Suprapubic skin (tissue), 4 donors: ENCODE measurements around the gene ERCC2.

ENCODE experiments used
- EP300 ChIP-seq: sonication (generic); formaldehyde crosslinking; IDR thresholded peaks from one replicate; pipeline ENCODE4 v1.6.1; 2017; ENCODE audit warnings: antibody characterized with exemption
- POLR2A ChIP-seq, 2 donors: fragments of 450-650 bp; IDR thresholded peaks; one replicate each; pipeline ENCODE4 v1.6.1; 2017; ENCODE audit warnings: antibody characterized with exemption in 2 of 2, mild to moderate bottlenecking in 2 of 2, moderate library complexity in 2 of 2
- POLR2AphosphoS5 ChIP-seq, 3 donors: sonication (generic); formaldehyde crosslinking; IDR thresholded peaks; one replicate each; pipeline ENCODE4 v1.6.1; 2017; ENCODE audit warnings: antibody characterized with exemption in 3 of 3
- TF ChIP-seq, protein P1 (sequence below), 2 donors: fragments of 200-600 bp in 1 of 2; fragments of 450-650 bp in 1 of 2; sonication (generic) in 1 of 2; IDR thresholded peaks; one replicate each; pipeline ENCODE4 v1.5.1; 2016 to 2019; ENCODE audit warnings: antibody characterized with exemption in 2 of 2, mild to moderate bottlenecking in 1 of 2, moderate library complexity in 1 of 2

DNA sequence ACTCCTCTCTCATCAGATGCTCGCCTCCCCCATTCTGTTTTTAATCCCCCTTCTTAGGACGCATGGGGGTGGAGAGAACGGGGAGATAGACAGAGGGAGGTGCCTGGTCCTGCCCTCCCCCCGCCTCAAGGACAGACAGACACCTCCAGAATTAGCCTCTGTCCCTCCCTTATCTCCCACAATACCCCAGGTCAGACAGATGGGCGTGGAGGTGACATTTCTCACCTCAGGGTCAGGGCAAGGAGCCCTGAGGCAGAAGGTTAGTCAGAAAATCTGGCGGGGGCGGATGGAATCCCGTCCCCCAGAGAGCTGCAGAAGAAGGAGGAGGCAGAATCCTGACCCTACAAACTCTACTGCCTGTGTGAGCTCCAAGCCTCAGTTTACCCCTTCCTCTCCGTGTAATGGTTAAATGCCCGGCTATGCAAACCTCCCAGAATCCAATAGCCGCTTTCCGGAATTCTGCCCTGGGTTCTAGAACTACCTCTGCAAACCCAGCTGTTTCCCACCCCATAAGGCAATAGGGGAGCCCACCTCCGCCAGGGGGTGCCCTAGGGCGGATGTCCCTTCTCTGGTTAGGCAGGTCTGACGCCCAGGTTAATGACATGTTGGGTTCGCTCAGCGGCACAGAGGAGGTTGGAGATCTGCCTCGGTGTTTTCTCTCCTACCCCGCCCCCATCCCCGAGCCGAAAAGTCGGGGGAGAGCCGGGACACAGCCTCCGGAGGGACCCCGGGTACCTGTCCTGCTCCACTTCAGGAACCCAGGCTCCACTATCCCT, 33.6 kb upstream of the ERCC2 start:
- TF ChIP-seq, protein P1, sequence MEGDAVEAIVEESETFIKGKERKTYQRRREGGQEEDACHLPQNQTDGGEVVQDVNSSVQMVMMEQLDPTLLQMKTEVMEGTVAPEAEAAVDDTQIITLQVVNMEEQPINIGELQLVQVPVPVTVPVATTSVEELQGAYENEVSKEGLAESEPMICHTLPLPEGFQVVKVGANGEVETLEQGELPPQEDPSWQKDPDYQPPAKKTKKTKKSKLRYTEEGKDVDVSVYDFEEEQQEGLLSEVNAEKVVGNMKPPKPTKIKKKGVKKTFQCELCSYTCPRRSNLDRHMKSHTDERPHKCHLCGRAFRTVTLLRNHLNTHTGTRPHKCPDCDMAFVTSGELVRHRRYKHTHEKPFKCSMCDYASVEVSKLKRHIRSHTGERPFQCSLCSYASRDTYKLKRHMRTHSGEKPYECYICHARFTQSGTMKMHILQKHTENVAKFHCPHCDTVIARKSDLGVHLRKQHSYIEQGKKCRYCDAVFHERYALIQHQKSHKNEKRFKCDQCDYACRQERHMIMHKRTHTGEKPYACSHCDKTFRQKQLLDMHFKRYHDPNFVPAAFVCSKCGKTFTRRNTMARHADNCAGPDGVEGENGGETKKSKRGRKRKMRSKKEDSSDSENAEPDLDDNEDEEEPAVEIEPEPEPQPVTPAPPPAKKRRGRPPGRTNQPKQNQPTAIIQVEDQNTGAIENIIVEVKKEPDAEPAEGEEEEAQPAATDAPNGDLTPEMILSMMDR (IDR thresholded peaks at IDR 0.05): no peak
- no peak for TF ChIP-seq POLR2A (IDR thresholded peaks at IDR 0.05)
- TF ChIP-seq POLR2AphosphoS5 (IDR thresholded peaks at IDR 0.05): no peak
- TF ChIP-seq EP300: no peak
